GM21529 (cell line): ENCODE measurements around the gene EPB41L4A.
A peak's percentile ranks its signal among the peaks of the same experiment; 100 is the strongest.

ENCODE experiments used
- ATAC-seq: cut with Tn5 transposase; IDR thresholded peaks from one replicate; pipeline ENCODE4 v1.9.1; 2021; ENCODE audit not compliant: unreplicated experiment

Gene EPB41L4A

DNA sequence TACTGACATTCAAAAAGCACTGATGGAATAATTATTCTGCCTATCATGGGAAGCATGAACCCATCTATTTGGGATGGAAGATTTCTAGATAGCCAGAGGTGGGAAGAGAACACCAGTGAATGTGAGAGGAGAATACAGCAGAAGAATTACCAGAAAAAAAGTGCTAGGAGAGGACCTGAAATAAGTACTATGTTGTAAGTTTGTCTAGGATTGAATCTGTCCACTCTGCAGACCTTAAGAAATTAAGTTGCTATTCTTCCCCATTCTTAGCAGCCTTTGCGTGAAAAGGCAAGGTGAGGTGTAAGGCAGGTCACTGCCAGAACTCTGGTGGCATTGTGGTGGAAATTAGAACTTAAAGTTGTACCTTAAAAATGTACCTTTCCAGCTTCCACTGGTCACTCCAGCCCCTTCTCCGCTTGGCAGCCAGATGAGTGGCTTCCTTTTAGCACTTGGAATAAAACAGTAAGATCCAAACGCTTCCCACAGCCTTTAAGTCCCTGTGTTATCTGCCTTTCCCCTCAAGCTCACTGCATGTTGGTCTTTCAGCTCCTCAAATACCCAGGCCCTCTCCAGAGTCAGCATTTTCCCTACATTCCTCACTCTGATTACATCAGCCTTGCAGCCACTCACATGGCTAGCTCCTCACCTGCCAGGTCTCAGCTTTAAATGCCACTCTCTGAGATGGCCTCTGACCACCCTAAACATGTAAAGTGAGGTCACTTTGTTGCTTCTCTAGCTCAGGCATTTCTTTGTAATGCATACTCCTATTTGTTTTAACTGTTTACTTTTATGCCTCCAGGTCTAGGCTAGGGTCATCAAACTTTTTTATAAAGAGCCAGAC, 253.0 kb downstream of the EPB41L4A start:
- ATAC-seq = no peak

DNA sequence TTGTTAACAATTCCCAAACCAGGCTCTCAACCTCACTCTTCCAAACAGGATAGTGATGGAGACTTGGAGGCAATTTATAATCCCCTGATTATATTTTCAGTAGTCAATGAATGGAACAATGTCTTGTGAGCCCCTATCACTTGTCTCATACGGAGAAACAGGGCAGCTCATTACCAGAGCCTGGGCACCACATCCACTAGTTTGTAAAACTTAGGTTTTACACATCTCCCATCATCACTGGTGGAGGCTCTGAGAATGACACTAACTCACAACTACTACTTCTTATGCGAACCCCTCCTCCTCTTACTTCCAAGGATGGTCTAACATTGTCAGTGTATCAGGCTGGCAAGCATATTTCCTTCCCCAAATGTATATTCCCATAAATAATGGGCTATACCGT, 253.7 kb downstream of the EPB41L4A start:
- ATAC-seq = no peak

DNA sequence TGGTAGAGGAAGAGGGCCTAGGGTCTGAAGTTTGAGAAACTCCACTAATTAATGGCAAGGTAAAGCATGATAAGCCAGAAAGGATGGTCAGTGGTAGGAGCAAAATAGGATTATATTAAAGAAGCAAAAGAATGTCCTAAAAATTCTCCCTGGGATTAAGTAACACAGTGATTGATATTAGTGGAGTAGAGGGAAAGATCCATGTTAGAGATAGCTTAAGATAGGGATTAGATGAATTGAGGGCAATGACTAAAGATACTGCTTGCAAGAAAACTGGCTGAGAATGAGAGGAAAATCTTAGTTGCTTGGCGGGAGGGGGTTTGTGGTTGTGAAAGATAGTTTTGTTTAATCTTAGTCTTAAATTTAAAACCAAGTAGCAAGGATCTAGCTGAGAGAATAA, 255.6 kb downstream of the EPB41L4A start:
- no peak for ATAC-seq

DNA sequence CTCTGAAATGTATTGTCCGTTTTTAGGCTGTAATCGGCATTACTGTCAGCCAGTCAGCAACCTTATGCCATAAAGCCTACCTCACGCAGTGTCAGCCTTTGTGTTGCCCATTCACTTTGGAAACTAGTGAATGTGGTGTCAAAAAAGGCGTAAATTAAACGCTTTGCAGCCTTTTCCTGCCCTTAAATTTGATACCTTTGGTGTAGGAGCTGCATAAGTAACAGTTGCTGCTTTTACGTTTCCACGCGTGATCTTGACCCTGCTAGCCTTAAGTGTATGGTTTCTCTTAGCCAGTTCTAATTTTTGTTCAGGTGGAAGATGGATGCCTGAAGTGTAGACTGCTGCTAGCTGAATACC, 257.7 kb downstream of the EPB41L4A start:
- ATAC-seq = no peak

DNA sequence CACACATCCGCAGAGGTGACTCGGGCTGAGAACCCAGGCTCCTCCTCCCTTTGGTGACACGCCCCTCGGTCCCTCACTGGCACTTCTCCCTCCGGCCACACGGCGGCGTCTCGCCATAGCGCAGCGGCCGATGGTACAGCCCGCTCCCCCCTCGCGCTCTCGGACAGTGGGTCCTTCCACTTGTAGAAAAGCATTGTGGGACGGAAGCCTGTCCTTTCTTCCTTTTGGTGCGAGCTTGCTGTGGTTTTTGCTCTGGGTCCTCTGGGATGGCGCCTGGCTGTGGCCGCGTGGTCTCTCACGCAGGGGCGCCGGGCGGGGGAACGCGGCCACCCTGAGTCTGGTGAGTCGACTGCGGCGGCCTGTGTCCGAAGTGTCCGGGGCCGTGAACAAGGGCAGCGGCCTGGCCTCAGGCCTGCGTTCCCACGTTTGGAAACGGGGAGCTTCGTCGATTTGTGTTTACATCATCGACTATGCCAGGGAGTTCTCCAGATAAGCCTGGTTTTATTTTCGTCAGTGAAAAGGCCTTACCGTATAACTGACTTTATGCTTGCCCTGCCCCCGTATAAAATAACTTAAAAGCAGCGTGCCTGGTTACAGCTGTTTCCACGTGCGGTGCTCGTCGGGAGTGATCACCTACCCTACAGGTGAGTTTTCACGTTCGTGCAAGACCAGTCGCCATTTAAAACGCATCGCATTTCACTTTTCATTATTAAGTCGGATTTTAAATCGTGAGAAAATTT, 258.3 kb downstream of the EPB41L4A start:
- peak; percentile 96 for ATAC-seq

DNA sequence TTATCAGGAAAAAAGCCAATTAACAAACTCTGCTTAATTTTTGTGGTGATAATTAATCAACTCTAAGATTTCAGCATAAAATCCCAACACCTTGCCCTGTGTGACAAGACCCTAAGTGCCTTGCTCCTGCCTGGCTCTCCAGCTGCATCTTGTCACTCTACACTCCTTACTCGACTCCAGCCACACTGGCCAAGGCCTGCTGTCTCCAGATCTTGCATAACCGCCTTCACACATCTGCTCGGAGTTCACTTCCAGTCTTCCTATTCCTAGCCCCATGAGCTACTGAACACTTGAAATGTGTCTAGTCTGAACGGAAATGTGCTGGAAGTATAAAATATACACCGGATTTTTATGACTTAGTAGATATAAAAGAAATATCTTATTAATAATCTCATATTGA, 259.6 kb downstream of the EPB41L4A start:
- ATAC-seq = no peak

DNA sequence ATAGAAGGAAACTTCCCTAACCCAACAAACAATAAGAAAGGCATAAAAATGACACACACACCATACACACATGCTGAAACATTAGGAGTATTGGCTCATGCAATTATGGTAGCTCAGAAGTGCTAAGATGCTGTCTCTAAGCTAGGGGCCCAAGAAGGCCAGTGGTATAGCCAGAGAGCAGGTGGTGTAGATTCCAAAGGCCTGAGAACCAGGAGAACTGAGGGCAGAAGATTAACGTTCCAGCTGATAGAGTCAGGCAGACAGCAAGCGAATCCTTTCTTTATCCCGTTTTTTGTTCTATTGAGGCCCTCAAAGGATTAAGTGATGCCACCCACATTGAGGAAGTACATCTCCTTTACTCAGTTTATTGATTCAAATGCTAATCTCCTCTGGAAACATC, 262.9 kb downstream of the EPB41L4A start:
- no peak for ATAC-seq

DNA sequence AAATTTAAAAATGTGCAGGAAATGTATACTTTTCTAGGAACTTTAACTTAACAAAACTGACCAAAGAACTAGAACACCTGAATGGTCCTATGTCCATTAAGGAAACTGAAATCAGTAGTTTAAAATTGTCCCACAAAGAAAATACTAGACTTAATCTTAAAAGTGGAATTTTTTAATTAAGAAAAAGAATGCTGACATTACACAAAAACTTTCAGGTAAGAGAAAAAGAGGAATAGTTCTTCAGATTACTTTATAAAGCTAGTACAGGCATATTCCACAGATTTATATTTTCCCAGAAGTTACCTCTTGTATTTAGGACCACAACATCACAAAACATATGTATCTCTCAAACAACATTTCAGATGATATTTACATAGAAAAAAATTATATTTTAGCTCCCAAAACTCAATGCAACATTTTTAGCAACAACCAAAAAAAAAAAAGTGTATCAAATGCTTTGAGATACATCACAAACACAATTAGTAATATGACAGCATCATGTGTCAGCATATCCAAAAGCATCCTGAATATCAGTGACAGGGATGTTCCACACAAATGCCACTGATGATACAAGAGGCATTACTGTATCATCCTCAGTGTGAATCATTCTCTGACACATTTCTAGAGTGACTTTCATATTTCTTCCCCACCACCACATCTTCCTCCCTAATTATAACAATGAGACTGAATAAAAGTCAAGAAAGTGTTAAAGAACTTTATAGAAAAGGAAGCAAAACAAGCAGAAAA, 264.0 kb downstream of the EPB41L4A start:
- ATAC-seq = no peak

DNA sequence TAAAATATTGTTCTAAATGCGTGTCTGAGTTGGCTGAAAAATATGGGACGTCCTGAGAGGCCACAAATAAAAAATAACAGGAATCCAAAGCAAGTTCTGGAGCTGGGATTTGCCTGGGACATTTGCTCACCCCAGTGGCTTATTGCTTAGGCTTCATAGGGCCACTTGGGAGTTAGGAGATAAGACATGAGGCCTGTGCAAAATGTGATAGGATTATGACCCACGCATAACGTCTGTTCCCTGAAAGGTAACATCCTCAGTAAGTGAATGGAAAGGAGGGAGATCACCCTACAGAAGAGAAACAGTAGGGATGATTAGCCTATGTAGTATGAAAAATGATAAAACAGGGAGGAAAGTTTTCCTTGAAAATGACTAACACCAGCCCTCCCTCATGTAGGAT, 269.4 kb downstream of the EPB41L4A start:
- no peak for ATAC-seq

DNA sequence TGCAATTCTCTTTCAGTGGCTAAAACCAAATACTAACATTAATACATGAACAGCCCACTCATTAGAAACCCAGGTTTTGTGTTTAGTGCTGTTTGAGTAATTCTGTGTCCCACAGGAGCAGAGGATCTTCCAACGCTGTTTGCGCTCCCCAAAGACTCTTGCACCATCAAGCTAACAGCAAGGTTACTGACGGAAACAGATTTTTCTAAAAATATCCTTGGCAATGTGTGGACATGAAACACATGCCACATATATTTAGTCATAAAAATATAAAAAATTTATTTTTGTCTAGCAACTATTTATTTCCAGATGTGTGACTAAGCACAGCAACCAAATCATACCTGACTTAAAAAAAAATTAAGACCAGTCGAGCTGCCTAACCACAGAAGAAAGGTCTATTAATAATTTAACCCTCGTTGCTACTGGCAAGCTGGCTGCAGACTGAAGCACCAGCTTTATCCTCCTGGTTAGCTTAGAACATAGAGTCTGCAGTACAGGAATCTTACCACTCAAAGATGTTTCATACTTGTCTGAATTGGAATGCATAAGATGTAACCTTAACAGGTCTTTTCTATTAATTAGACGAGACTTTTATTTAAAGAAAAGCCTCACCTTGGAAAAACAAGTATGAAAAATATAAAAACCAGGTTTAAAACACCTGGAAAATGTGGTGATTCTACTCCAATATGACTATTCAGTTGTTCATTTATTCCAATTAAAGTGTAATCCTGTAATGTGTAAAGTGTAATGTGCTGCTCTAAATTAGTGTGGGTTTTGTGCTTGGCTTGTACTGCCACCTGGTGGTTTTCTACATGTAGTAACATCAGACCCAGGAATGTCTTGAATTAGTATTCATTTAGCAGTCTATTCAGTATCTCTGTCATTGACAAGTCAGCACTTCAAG, 272.5 kb downstream of the EPB41L4A start:
- ATAC-seq = peak; percentile 71

DNA sequence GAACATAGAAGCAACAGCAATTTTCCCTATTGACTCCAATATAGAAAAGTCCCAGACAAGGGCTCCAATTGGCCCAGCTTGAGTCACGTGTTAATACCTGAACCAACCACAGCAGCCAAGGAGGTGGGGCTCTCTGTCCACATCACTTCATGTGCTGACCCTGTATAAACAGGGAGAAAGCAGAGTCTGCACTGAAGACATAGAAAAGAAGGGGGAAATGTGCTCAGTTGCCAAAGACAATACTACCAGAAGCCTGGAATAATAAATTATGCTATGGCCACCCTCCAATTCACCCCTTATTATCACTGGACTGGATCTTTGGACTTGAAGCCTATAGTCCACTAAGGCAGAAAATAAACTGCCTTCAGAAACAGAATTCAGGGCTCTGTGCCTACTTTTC, 275.4 kb downstream of the EPB41L4A start:
- no peak for ATAC-seq

DNA sequence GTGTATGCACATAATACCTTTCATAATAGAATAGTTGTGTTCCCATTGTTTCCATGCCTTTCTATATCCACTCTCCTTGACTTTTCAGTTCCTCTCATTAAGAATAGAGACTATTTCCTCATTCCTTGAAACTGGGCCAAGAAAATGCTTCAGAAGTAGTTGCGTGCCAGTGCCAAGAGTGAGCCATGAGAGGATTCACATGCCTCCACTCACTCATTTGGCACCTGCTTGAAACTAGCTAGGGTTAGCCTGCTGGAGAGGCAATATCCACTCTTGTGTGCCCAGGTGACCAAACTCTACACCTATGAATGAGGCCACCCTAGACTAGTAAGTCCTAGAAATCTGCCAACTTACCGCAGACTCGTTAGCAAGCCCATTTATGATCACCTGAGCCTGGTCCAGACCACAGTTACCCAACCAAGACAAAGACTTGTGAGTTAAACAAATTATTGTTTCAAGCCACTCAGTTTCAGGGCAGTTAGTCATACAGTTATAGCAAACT, 276.3 kb downstream of the EPB41L4A start:
- ATAC-seq = peak; percentile 24

DNA sequence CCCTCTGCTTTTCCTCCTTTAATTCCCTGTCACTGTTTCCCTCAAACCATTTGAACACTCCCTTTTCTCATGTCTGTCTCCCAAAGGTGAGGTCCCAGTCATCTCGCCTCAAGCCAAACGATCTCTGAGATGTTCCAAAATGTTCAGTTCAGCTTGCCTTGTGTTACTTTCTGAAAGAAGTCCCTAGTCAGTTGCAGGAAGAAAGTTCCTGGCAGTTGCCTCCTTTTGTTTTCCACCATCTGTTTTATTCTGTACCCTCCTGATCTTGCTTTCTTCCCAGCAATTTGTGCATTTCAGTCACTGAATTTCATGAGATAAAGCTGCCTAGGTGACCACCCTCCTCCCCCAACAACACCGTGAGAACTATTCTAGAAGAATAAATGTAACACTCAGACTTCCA, 277.5 kb downstream of the EPB41L4A start:
- no peak for ATAC-seq

DNA sequence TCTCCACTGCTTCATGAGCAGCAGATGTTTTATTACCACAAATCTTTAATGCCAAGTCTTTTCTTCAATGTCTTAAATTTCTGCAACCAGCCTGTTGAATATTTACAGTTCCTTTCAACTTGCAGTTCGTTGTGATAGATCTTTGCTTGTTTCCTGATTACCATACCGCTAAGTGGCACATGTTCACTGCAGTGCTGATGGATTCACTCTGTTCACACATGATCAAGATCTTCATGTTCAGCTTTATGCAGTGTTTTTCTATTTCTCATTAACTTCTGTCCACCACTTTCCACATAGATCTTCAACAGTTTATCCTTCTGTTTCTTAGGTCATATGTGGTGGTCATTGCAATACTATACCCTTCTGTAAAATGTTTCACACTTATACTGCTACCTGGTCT, 280.6 kb downstream of the EPB41L4A start:
- no peak for ATAC-seq

DNA sequence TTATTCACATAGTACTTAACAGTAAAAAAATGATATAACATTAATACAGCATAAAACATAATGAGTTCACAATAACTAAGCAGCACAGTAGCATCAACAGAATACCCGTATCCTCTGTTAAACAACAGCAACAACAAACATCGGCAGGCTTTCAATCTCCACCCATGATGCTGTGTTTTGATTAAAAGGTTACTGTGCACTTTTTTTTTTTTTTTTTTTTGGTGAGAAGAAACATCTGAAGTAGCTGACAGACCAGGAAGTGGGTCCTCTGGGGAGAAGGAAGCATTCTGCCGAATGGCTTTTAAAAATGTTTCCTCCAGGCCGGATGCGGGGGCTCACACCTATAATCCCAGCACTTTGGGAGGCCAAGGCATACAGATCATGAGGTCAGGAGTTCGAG, 282.3 kb downstream of the EPB41L4A start:
- no peak for ATAC-seq

DNA sequence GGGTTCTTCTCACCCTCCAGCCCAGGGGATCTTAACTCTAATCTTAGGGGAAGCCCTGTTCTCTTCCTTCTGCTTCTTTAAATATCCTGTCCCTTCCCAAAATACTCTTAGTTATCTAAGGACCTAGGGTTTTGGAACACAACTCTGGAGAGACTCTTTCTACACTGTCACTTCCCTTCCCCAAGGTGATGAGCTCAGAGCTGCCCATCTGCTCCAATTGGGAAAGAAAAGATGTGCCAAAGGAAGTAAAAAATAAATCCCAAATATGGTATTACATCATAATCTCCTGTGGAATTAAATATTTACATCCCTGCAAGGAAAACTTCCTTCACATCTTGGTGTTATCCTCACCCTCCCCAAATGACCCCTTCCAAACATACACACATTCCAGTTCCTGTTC, 291.2 kb downstream of the EPB41L4A start:
- ATAC-seq = no peak

DNA sequence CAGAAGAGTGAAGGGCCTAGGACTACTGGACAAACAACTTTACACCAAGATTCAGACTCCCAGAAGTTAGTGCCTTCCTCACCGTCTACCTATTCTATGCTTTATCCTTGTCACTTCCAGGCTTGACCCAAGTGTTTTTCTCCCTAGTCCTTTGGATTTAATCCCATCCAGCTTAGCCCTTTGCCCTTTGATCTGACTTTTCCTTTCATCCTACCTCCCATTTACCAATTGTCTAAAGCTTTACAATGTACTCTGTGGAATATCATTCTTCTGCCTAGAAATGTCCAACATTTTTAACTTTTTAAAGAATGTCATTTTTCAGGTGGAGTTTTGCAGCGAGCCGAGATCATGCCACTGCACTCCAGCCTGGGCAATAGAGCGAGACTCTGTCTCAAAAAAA, 292.1 kb downstream of the EPB41L4A start:
- ATAC-seq = no peak

DNA sequence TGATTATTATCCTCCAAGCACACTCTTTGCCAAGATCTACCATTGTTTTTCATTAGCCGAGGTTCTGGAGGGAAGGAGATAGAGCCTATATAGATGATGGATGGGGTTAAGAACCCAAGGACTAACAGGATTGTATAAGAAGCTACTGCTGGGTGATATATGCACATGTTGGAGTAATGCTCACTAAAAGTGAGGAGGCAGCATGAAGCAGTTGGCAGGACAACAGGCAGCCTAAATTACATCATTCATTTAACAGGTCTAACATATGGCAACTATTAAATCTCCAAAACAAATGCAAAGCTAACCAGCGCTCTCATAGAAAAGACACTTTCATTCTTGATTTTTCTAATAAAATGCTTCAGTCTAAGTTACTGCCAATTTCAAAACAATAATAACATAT, 293.2 kb downstream of the EPB41L4A start:
- no peak for ATAC-seq

DNA sequence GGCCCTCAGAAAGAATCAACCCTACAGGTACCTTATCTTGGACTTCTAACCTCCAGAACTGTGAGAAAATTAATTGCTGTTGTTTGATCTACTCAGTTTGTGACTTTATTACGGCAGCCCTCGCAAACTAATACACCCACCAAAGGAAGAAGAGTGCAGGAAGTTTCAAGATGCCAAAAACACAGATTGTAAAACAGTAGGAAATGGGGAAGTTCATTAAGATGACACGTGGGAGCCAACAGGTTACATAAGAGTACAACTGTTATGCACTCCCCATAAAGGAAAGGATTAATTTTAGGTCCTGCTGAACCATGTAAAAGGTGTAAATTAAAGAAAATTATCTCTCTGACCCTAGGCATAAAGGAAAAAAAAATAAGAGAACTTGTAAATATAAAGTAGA, 294.3 kb downstream of the EPB41L4A start:
- no peak for ATAC-seq

DNA sequence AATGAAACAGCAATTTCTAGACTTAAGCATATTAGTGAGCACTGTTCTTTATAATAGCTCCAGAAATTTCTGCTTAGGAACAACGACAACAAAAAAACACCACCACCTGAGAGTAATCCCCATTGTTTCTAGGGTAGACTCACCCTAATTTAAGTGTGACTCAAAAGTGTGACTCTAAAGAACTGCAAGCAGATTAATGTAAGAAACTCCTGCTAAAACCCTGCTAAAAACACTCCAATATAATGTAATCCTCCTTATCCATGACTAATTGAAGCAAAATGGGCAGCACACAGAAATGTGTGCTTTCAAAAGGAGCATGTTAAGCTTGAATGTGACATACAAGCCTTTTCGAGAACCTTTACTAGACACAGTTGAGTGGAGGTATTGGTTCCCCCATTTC, 296.0 kb downstream of the EPB41L4A start:
- no peak for ATAC-seq

DNA sequence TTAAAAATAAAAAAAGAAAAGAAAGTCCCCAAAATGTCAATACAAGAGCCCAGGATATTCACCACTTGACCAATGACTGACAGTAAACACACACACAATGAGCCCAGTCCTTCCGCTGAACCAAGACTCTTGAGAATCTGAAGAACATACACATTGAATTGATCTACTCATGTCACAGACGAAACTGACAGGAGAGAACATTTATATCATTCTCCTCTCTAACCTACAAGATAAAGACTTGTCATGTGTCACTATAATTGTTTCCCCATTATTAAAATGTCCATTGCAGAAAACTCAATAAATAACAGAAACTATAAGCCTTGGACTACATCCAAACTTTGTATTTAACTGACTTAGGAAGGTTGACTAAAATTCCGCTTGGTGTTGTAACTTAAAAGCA, 296.7 kb downstream of the EPB41L4A start:
- ATAC-seq = no peak
